A673 (cell line): Measurements from ENCODE around the gene TBC1D5. TPM values are rescaled to one million over a fixed set of nuclear protein-coding genes. Genes with fewer than 3 reads are reported as not detected.

Experiments used
- BruUV-seq: library from RNA; stranded (reverse); fragments of 400-500 nt; replicated peaks from 2 replicates; lab custom pipeline; 2021; lab: Mats Ljungman, UMichigan
- CTCF ChIA-PET: fragments of 300-600 bp; sonication (Branson Sonifier 250); formaldehyde crosslinking; loops from one replicate; lab custom pipeline; 2022; ENCODE audit warnings: antibody characterized with exemption; lab: Charles Lee
- POLR2A ChIA-PET: fragments of 300-600 bp; sonication (Branson Sonifier 250); formaldehyde crosslinking; loops from one replicate; lab custom pipeline; 2022; ENCODE audit warnings: antibody characterized with exemption; ENCODE audit not compliant: low non-redundant PET; lab: Charles Lee
- DNase-seq: peaks from one replicate; pipeline ENCODE4 v3.0.0-alpha.2; 2015; ENCODE audit warnings: low spot score
- H3K27ac ChIP-seq: fragments of 200-600 bp; sonication (generic); 2 replicates; pipeline ENCODE4 v1.5.1; 2016; ENCODE audit warnings: mixed run types, low read depth, mild to moderate bottlenecking, mixed read lengths, antibody characterized with exemption, low read length; ENCODE audit not compliant: poor library complexity, severe bottlenecking
- H3K27me3 ChIP-seq: fragments of 200-600 bp; sonication (generic); replicated peaks from 2 replicates; pipeline ENCODE4 v1.6.1; 2017; ENCODE audit warnings: mixed run types, low read depth, mild to moderate bottlenecking, mixed read lengths, antibody characterized with exemption, low read length; ENCODE audit not compliant: insufficient read depth, poor library complexity
- H3K36me3 ChIP-seq: fragments of 200-600 bp; sonication (generic); 2 replicates; pipeline ENCODE4 v1.6.1; 2016; ENCODE audit warnings: mixed run types, mild to moderate bottlenecking, mixed read lengths, antibody characterized with exemption, low read length; ENCODE audit not compliant: insufficient read depth, poor library complexity, severe bottlenecking
- H3K4me1 ChIP-seq: fragments of 200-600 bp; sonication (generic); 2 replicates; pipeline ENCODE4 v1.6.1; 2017; ENCODE audit warnings: mixed run types, mild to moderate bottlenecking, mixed read lengths, antibody characterized with exemption, low read length; ENCODE audit not compliant: insufficient read depth, poor library complexity, severe bottlenecking
- H3K4me3 ChIP-seq: fragments of 200-600 bp; sonication (generic); 2 replicates; pipeline ENCODE4 v1.5.1; 2016; ENCODE audit warnings: low read depth, mixed run types, mild to moderate bottlenecking, mixed read lengths, low read length; ENCODE audit not compliant: poor library complexity, severe bottlenecking
- H3K9me3 ChIP-seq: fragments of 200-600 bp; sonication (generic); 2 replicates; pipeline ENCODE4 v1.6.1; 2016; ENCODE audit warnings: mixed run types, low read depth, mild to moderate bottlenecking, mixed read lengths, antibody characterized with exemption, low read length; ENCODE audit not compliant: poor library complexity, severe bottlenecking
- EZH2 ChIP-seq: fragments of 200-600 bp; sonication (generic); IDR thresholded peaks from 2 replicates; pipeline ENCODE4 v1.6.1; 2017; ENCODE audit warnings: borderline replicate concordance, low read depth, mild to moderate bottlenecking, mixed read lengths, antibody characterized with exemption, low read length; ENCODE audit not compliant: poor library complexity, severe bottlenecking
- intact Hi-C: fragments of 100-400 bp; cut with micrococcal nuclease; formaldehyde crosslinking; loops from one replicate; pipeline ENCODE4 v1.10.0; 2022; ENCODE audit not compliant: unreplicated experiment
- total RNA-seq: library from RNA; stranded (reverse); gene quantifications from 2 replicates; pipeline ENCODE4 v1.2.3, GENCODE V29; 2021
- TF ChIP-seq, protein P1 (sequence below): fragments of 300-800, 200-600 bp; sonication (generic); conservative IDR thresholded peaks from 2 replicates; pipeline ENCODE4 v1.5.1; 2017; ENCODE audit warnings: low read depth, mild to moderate bottlenecking, antibody characterized with exemption, low read length, moderate library complexity, mixed read lengths

TBC1D5 gene
- total RNA-seq, 1 experiment from 2014 or later, result 40.7 TPM

- intact Hi-C loops, result no loop called here
- no peak overlapping the region for H3K27ac ChIP-seq
- TF ChIP-seq, protein P1, sequence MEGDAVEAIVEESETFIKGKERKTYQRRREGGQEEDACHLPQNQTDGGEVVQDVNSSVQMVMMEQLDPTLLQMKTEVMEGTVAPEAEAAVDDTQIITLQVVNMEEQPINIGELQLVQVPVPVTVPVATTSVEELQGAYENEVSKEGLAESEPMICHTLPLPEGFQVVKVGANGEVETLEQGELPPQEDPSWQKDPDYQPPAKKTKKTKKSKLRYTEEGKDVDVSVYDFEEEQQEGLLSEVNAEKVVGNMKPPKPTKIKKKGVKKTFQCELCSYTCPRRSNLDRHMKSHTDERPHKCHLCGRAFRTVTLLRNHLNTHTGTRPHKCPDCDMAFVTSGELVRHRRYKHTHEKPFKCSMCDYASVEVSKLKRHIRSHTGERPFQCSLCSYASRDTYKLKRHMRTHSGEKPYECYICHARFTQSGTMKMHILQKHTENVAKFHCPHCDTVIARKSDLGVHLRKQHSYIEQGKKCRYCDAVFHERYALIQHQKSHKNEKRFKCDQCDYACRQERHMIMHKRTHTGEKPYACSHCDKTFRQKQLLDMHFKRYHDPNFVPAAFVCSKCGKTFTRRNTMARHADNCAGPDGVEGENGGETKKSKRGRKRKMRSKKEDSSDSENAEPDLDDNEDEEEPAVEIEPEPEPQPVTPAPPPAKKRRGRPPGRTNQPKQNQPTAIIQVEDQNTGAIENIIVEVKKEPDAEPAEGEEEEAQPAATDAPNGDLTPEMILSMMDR, result no peak
- TF ChIP-seq EZH2, result no peak
- no peaks in the 10 kb centered on the region for H3K4me1 ChIP-seq
- no peak overlapping the region for H3K4me3 ChIP-seq
- H3K9me3 ChIP-seq, result no peaks in the 10 kb centered on the region
- H3K27me3 ChIP-seq, result peaks cover 4% of the 10 kb centered on the region
- POLR2A ChIA-PET, result no interaction called here
- BruUV-seq, result no TSS peak
- no peaks in the 10 kb centered on the region for H3K36me3 ChIP-seq
- CTCF ChIA-PET, result no interaction called here
- no peak for DNase-seq
These were observed 630.8 kb downstream of the TBC1D5 start for GRCh38 chr3:17111586-17111985.

DNA sequence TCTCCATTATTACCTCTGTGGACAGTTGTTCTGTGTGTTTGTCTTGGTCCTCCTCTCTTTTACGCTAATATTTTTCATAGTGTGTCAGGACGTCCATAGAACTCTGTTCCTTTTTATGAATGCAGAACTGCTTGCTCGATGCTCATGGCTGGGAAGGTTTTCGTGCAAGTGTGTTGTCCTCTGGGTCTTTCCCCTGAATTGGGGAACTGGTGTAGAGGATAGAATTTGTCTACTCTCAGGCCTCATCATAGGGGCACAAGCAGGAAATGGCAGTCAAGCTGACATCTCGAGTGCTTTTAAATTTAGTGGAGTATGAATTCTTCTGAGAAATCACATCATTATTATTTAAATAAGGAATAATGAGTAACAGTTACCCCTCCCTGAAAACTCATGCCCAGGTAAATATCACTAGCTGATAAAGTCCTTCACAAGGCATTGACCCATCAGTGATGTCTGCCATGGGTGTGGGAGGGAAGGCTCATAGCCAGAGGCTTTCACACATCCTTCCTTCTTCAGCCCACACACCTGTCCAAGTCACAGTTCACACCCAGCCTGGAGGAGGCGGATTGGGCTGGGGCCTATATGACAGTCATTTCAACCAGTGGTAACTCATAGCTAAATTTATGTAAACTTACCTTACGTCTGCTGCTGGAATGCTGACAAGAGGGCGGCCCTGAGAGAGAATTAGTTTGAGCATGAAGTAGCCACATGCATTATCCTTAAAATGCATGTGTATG lies 631.6 kb downstream of the TBC1D5 start:
- no TSS peak for BruUV-seq
- no peak overlapping the region for H3K4me3 ChIP-seq
- CTCF ChIA-PET, result no interaction called here
- intact Hi-C loops, result no loop called here
- no peaks in the 10 kb centered on the region for H3K9me3 ChIP-seq
- H3K27ac ChIP-seq, result no peak overlapping the region
- H3K36me3 ChIP-seq, result no peaks in the 10 kb centered on the region
- DNase-seq, result no peak
- TF ChIP-seq, protein P1, result no peak
- TF ChIP-seq EZH2, result no peak
- no peaks in the 10 kb centered on the region for H3K4me1 ChIP-seq
- POLR2A ChIA-PET, result no interaction called here
- H3K27me3 ChIP-seq, result peaks cover 4% of the 10 kb centered on the region
